Right forelimb (tissue), 1 donor: ENCODE data around the gene RDH5.
A peak's percentile ranks its signal among the peaks of the same experiment; 100 is the strongest.

Experiments used
- DNase-seq: peaks from one replicate; pipeline ENCODE4 v3.0.0-alpha.2; 2018

RDH5 gene

DNA sequence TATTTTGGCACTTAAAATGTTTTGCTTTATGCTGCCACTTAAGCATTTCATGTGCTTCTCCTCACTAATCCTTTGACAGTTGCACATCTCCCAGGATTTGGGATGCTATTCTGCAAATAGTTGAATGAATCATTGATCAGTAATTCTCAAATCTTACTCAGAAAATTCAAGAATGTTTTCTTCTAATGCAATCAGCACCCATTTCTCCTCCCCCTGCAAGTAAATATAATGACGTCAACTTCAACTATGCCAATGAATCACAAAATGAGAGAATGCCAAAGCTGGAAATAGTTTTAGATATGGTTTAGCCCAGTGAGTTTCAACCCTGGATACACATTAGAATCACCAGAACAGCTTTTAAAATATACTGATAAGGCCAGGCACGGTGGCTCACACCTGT is 6.5 kb upstream of the RDH5 start:
- DNase-seq: no peak

- DNase-seq: no peak
Observed at GRCh38 chr12:55715169-55715764, 4.9 kb upstream of the RDH5 start.

GRCh38 chr12:55715833-55716581 is 4.2 kb upstream of the RDH5 start, which contains the start of gene BLOC1S1:
TSS of gene BLOC1S1 (plus strand) at chr12:55716046. CDS start at chr12:55716052, 6 bp downstream.
- peak; percentile 96 for DNase-seq

DNA sequence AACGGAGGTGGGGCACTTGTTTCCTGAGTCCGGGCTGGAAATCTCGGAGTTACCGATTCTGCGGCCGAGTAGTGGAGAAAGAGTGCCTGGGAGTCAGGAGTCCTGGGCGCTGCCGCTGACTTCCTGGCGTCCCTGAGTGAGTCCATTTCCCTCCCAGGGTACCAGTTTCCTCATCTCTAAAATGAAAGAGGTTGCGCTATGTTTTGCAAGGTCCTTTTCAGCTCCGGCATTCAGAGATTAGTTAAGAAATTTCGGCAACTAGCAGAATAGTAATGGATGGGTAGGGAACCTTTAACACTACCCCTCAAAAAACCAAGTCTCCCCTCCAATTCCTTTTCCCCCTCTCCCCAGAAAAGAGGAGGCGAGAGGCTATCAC is 3.6 kb upstream of the RDH5 start:
- no peak for DNase-seq

DNA sequence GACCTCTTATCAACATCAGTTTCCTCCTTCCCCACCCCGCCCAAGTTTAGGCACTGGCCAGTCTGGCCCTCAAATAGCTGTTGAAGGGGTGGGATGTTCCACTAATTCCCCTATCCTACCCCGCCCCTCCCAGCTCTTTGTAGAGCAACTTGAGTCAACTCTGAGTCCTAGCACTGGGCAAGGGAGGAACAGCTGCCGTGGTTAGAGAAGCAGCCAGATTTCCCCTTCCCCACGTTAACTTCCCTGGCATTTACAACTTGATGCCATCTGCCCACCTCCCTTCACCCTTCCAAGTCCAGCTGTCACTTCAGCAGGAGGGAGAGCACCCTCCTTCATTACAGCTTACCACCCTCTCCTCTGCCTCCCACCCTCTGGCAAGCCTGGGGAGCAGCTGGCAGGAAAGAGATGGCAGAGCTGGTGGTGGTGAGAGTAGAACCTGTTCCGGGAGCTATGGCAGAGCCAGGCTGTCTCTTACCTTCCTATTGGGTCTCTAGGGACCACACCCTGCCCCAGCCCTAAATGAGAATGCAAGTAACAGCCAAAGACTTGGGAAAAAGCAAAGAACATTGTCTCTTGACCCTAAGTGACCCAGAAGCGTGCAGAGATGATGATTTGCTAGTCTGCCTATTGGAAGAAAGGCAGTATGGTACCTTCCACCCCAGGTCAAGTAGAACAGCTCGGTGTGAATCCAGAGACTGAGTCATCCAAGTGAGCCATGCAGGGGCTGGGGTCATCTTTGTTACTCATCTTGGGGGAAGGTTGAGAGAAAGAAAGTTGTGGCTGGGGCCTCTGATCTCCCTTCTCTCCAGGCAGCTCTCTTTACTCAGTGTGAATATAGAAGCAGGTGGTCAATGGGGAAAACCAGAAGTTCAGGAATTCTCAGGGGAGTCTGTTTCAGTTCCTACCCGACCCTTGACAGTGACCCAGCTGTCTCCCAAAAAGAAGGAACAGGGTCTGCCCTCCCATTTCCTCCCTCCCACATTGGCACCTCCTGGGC is 2.9 kb upstream of the RDH5 start:
- peak; percentile 59 for DNase-seq

GRCh38 chr12:55718015-55718414 is 2.2 kb upstream of the RDH5 start:
- DNase-seq: no peak

DNA sequence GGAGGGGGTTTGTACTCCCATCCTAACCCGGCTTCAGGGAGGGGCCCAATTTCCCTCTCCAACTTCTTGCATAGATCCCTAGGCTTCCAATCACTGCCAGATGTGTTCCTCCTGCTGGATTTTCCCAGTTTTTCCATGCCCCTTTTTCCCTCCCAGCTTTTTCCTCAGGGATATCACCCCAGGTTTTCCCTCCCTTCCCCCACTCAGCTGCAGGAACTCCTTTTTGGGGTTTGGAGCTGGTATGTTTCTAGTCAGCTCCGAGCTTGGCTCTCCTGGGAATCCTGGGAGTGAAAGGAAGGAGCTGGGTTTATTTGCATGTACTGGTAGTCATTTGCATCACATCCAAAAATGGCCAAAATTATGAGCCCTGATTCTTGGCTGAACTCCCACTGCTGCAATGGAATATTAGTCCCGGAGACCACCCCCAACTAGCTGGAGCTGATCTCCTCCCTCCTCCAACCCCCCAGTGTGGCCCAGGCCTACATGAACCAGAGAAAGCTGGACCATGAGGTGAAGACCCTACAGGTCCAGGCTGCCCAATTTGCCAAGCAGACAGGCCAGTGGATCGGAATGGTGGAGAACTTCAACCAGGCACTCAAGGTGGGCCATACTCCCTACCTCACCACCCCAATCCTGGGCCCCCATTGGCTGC is 1.4 kb upstream of the RDH5 start:
- peak; percentile 55 for DNase-seq

GRCh38 chr12:55719371-55719770 is 822 bp upstream of the RDH5 start:
- DNase-seq: no peak

- peak; percentile 60 for DNase-seq
Observed at GRCh38 chr12:55720894-55721444, 776 bp downstream of the RDH5 start.

- no peak for DNase-seq
Observed at GRCh38 chr12:55721601-55722213, 1.5 kb downstream of the RDH5 start.

- DNase-seq: no peak
Observed at GRCh38 chr12:55722948-55723347, 2.8 kb downstream of the RDH5 start.

DNA sequence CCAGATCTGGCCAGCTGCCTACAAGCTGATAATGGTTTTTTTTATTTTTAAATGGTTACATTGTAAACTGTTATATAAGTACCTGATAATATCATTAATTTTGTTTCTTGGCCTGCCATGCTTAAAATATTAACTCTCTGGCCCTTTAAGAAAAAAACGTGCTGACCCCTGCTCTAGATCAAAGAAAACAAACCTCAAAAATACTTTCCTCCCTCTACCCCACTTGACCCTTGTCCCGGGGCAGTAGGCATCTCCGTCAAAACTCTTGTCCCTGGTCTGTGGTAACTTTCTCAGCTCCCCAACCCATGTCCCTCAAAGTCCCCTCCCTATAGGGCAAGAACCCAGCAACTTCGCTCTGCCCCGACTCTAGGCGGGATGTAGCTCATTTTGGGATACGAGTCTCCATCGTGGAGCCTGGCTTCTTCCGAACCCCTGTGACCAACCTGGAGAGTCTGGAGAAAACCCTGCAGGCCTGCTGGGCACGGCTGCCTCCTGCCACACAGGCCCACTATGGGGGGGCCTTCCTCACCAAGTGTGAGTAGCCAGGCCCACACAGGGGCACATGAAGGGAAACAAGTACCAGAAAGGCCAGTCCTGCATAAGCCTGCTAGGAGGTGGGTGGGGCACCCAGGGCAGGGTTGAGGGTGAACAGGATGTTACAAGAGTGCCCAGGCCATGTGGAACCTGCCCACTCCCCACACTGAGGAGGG is 3.5 kb downstream of the RDH5 start:
- no peak for DNase-seq

GRCh38 chr12:55724226-55724939 is 4.2 kb downstream of the RDH5 start:
- peak; percentile 64 for DNase-seq

DNA sequence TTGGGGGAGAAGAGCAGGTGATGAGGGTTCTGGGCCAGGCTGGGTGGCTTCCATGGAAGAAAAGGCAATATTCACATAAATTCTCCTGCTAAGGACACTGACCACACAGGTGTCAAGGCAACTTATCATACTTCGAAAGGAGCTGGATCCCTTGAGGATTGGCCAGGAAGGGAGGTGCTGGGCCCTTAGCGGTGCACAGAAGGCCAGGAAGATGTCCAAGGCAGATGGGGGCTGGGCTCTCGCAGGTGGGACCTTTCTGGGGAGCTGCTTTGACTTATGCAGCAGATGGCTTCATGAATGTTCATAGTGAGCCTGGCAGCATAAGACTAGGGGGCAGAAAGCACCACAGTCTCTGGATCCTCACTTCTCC is 4.7 kb downstream of the RDH5 start:
- DNase-seq: no peak

- DNase-seq: no peak
Observed at GRCh38 chr12:55725556-55725955, 5.4 kb downstream of the RDH5 start.

DNA sequence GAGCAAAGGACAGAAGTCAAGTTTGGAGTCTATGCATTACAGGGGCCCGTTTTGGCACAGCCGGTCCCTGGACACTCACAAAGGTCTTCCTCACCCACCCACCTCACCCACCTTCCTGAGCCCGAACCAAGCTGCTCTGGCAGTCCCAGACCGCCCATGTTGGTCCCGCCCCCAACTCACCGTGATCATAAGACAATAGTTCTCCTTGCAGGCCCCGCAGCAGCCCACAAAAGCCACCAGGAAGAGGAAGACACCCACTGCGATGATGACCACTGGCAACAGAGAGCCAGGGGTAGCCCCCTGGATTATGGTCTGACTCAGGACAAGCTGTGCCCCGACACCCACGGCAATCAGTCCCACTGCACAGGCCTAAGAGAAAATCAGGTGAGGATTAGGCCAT is 6.8 kb downstream of the RDH5 start:
- no peak for DNase-seq

- DNase-seq: no peak
Observed at GRCh38 chr12:55727643-55728185, 7.5 kb downstream of the RDH5 start.

GRCh38 chr12:55728186-55728938 is 8.2 kb downstream of the RDH5 start:
- DNase-seq: peak; percentile 89

DNA sequence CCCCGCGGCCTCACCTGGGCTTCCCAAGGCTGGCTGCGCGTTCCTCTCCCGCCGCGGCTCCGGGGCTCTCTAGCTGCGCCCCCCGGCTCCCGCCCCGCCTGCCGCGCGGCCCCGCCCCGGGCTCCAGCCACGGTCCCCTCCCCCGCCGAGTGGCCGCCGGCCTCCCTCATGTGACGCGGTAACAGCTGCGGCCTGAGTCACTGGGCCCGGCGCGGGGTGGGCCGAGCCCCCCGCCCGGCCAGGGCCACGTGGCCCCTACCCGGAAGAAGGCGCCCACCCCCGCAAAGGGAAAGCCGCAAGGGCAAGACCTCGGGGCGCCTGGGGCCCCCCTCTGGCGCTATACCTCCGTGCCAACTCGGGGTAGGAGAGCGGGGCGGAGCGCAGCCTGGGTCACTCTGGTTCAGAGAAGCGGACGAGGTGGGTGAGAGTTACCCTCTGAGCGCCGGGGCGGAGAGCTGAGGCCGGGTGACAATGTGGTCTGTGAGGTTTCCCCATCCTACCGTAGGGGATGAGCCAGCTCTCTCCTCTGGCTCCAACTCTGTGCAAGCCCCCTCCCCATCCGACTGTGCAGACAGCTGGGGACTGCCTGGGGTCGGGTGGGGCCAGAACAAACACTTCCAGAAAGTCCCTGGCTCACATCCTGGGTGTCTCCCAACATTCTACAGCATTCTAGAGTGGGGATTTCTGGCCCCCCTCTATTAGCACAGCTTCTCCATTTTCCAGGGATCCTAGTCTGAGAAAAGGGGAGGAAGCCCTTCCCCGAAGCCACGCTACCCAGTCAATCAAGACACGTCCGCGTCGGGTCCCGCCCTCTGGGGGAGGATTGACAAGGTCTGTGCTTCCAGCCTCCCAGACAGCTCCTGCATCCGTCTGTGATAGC is 9.0 kb downstream of the RDH5 start, which contains the start of gene CD63:
Gene CD63 (minus strand): TSS at position 71 of the 880 bp plus-strand sequence. CDS start 668 bp downstream, outside the sequence.
- peak; percentile 94 for DNase-seq
